HG03354 (cell line): Measurements from ENCODE around the gene CRYBB1.

Source experiments
- ATAC-seq: cut with Tn5 transposase; IDR thresholded peaks from one replicate; pipeline ENCODE4 v1.9.1; 2021; ENCODE audit warnings: mild to moderate bottlenecking; ENCODE audit not compliant: unreplicated experiment, poor library complexity, severe bottlenecking

The CRYBB1 gene

DNA sequence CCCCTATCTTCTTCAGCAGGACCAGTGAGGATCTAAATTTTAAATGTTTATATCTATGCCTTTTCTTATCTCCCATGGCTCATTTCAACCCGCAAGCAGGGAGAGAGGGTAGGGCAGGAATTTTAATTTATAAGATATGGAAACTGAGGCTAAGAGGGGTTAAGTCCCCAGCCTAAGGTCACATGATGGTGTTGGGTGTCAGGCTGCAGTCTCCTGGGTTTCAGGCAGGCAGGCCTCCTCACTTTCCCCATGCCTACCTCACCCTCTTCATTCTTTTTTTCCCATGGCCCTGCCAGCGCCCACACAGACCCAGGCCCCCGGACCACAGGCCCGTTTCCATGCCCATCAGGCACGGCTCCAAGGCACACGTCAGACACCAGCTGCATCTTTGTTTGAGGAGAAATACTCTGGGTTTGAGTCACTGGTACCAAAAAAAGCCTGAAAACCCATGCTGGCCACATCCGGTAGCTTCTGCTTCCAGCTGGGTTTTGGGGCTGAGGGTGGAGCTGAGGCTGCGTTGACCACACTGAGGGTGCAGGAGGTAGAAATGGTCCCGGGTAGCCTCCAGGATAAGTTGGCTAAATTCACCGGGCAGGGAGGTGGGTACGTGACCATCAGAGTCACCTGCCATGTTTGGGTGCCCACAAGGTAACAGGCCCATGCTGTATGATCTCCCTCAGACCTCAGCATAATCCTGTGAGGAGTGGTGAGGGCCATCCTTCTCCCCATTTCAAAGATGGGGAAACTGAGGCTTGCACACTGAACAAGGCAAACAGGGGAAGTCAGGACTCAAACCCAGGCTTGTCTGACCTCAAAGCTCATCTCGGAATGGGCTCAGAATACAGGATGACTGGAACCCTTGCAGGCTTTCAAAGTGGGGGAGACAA, 7.5 kb downstream of the CRYBB1 start:
- ATAC-seq, result peak; percentile 78

DNA sequence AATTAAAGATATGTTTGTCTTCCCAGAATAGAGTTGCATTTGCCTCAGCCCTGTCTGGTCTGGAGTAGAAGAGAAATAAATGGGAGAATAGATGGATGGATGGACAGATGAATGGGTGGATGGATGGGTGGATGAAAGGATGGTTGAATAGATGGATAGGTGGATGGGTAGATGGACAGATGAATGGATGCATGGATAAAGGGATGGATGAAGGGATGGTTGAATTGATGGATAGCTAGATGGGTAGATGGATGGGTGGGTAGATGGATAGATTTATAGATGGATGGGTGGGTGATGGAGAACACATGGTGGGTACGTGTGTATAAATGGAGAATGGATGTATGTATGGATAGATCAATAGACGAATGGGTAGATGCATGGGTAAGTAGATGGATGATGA, 8.5 kb downstream of the CRYBB1 start:
- no peak for ATAC-seq

- ATAC-seq, result no peak
These were observed 9.7 kb downstream of the CRYBB1 start for GRCh38 chr22:26608129-26608528.

DNA sequence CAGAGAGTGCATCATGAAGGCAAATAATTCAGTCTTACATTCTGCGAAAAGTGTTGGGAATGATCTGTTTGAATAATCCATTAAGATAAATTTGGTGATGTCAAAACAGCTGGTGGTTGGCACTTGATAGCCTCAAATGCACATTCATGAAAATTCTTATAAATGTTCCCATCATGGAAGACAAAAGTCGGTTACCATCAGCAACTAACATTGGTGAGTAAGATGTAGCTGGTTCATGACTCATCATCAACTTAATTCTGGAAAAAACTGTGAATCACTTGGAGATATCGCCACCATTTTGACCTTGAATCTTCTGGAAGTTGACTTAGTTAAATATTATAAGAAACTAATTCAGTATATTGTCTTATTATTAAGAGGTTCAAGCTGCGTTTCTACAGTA, 11.2 kb downstream of the CRYBB1 start:
- ATAC-seq, result no peak

- ATAC-seq, result no peak
These were observed 13.5 kb downstream of the CRYBB1 start for GRCh38 chr22:26604368-26604767.

DNA sequence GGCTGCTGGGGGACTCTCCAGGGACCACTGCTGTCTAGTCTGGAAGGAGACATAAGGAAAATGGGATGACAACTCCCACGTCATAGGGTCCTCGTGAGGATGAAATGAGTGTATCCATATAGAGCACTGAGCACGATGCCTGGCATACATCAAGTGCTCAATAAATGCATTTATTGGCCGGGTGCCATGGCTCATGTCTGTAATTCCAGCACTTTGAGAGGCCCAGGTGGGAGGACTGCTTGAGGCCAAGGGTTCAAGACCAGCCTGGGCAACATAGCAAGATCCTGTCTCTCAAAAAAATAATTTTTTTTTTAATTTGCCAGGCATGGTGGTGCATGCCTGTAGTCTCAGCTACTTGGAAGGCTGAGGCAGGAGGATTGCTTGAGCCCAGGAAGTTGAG, 15.7 kb downstream of the CRYBB1 start:
- no peak for ATAC-seq

DNA sequence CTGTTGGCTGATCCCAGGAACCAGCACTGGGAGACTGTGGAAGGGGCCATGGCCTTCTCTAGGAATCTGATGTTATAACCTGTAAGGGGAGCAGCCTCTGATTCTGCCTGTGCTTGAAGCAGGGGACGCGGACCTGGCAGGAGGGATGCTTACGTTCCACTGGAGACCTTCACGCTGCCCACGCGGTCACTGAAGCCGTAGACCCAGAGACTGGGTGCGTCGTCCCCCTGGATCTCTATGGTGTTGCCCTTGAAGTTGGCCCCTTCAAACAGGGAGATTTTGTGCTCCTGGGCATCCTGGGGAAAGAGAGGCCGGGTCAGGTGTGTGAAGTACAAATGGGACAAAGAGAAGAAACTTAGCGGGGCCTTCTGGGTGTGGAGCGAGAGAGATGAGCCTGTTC, 16.1 kb downstream of the CRYBB1 start:
- ATAC-seq, result no peak

DNA sequence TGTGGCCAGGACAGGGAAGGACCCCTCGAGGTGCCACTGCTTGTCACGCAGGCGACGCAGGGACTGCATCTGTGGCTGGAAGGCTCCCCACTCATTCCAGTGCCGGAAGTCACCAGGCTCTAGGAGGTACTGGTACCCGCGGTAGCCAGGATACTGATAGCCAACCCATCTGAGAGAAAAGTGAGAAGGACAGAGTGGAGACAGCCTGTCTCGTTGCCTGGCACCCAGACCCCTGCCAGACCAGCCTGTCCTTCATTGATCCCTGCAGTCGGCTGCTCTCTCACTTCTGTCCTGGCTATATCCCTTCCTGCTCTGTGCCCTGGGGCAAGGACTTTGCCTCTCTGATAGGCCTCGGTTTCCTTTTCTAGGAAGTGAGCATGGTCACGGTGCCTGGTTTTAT, 18.3 kb downstream of the CRYBB1 start:
- no peak for ATAC-seq

- no peak for ATAC-seq
These were observed 20.3 kb downstream of the CRYBB1 start for GRCh38 chr22:26597480-26597879.

- no peak for ATAC-seq
These were observed 20.8 kb downstream of the CRYBB1 start for GRCh38 chr22:26597026-26597425.

DNA sequence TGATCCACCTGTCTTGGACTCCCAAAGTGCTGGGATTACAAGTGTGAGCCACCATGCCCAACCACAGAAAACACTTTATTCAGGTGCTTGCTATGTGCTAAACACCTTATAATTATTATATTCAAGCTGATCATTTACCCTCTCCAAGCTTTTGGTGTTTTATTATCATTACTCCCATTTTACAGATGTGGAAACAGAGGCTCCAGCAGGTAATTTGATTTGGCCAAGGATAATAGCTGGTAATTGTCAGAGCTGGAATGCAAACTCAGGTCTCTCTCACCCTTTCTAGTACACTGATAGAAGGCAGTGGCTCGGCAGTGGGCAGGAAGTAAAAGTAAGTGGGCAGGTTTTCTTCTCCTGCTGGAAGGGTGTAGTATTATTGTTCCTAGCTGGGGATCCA, 24.1 kb downstream of the CRYBB1 start:
- ATAC-seq, result no peak

- ATAC-seq, result peak; percentile 50
These were observed 25.4 kb downstream of the CRYBB1 start for GRCh38 chr22:26592421-26592891.

DNA sequence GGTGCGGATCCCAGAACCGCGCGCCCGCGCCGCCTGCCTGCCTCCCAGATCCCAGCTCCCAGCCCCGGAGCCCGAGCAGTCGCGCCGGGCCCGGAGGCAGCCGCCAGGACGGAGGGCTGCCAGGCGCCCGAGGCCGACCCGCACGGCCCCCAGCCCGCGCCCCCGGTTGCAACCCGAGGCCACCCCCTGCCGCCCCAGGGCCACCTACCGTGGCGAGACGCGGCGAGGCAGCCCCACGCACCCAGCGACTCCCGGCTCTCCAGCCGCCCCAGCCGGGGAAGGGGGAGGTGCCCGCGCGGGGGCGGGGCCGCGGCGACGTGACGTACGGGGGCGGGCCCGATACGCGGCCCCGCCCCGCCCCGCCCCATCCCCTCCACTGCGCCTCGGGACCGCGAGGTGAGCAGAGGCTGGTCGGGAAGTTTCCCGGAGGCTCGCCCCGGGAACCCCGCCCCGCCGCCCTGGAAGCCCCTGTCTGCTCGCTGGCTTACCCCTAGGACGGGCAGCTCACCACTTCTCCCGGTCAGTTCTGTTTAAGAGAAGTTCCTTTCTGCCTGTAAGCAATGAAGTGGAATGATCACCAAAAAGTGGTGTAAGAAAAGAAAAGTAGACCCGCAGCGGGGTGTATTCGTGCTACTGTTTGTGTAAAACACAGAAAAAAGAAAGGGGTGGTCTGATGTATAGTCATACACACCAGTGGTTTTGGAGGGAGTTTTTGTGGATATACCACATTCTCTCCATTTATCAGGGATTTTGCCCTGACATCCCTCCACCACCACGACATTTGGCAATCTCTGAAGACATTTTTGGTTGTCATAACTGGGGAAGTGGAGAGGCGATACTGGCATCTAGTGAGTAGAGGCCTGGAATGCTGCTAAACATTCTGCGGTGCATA, 27.7 kb downstream of the CRYBB1 start, which contains the start of gene TPST2:
Gene TPST2, minus strand, starts transcription at position 288 of the 892 bp plus-strand sequence. CDS start 48,502 bp downstream, outside the sequence.
- peak; percentile 73 for ATAC-seq

- peak; percentile 29 for ATAC-seq
These were observed 28.4 kb downstream of the CRYBB1 start for GRCh38 chr22:26589367-26589844.

DNA sequence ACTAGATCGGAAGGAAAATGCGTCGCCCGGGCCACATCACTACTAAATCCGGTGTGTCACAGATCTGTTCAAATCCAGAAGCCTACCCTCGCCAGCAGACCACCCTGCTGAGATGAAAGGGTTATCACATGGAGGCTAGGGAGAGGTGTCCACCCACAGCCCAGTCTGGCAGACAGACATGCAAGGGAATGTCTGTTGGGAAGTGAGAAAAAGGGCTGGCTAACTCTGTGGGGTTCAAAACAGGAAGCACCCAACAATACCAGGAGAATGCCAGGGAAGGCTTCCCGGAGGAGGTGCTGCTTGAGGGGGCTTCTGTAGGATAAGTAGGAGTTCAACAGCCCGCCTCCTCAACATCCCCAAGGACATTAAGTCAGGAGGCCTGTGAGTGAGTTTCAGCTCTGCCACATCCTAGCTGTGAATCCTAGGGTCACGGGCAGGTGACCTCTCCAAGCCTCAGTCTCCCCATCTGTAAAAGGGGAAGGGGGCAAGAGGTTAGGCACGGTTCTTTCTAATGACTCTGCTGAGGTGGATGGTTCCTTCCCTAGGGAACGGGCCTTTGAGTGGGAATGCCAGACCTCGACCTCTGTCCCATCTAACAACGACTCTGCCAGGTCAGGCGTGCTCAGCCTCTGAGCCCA, 29.0 kb downstream of the CRYBB1 start:
- no peak for ATAC-seq

DNA sequence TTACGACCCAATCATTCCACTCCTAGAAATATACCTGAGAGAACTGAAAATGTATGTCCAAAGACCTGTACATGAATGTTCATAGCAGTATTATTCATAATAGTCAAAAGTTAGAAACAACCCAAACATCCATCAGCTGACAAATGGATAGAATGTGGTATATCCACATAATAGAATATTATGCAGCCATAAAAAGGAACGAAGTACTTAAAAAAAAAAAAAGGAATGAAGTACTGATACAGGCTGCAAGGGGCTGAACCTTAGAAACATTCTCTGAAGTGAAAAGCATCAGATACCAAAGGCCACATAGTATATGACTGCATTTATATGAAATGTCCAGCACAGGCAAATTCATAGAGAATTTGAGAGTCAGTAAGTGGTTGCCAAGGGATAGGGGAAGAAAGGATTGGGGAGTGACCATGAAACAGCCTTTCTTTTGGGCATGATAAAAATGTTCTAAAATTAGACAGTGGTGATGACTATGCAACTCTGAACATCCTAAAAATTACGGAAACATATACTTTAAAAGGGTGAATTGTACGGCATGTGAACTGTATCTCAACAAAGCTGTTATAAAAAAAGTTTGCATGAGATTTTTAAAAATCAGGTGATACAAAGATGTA, 29.7 kb downstream of the CRYBB1 start:
- no peak for ATAC-seq

GRCh38 chr22:26586556-26587325, 31.1 kb downstream of the CRYBB1 start:
- ATAC-seq, result no peak

- ATAC-seq, result no peak
These were observed 32.6 kb downstream of the CRYBB1 start for GRCh38 chr22:26585104-26585790.
